Measurements from ENCODE around the gene NTM.

The NTM gene

GRCh38 chr11:131696690-131697089 is 326.3 kb downstream of the NTM start:
- DNase-seq, result no peak

GRCh38 chr11:131703311-131703710 is 332.9 kb downstream of the NTM start:
- no peak for DNase-seq

- DNase-seq, result no peak
These were observed 334.3 kb downstream of the NTM start for GRCh38 chr11:131704682-131705081.

GRCh38 chr11:131710511-131710910 is 340.1 kb downstream of the NTM start:
- DNase-seq, result no peak

- no peak for DNase-seq
These were observed 342.5 kb downstream of the NTM start for GRCh38 chr11:131712897-131713296.

- DNase-seq, result no peak
These were observed 343.2 kb downstream of the NTM start for GRCh38 chr11:131713529-131714134.

- no peak for DNase-seq
These were observed 347.2 kb downstream of the NTM start for GRCh38 chr11:131717616-131718015.

GRCh38 chr11:131723088-131723487 is 352.7 kb downstream of the NTM start:
- no peak for DNase-seq

- no peak for DNase-seq
These were observed 354.1 kb downstream of the NTM start for GRCh38 chr11:131724436-131724975.

GRCh38 chr11:131734871-131735270 is 364.5 kb downstream of the NTM start:
- no peak for DNase-seq

- no peak for DNase-seq
These were observed 366.9 kb downstream of the NTM start for GRCh38 chr11:131737357-131737756.

- DNase-seq, result no peak
These were observed 368.9 kb downstream of the NTM start for GRCh38 chr11:131739243-131739882.

- no peak for DNase-seq
These were observed 374.4 kb downstream of the NTM start for GRCh38 chr11:131744847-131745246.

- DNase-seq, result no peak
These were observed 375.0 kb downstream of the NTM start for GRCh38 chr11:131745405-131745804.

GRCh38 chr11:131746201-131746600 is 375.8 kb downstream of the NTM start:
- DNase-seq, result no peak

- DNase-seq, result peak in 54 of 58 donors; percentile 11 to 84 (median 52)
These were observed 378.0 kb downstream of the NTM start for GRCh38 chr11:131748151-131749050.

GRCh38 chr11:131749101-131749500 is 378.7 kb downstream of the NTM start:
- no peak for DNase-seq

GRCh38 chr11:131750152-131750551 is 379.7 kb downstream of the NTM start:
- no peak for DNase-seq

GRCh38 chr11:131750692-131751091 is 380.3 kb downstream of the NTM start:
- DNase-seq, result no peak

- no peak for DNase-seq
These were observed 384.3 kb downstream of the NTM start for GRCh38 chr11:131754671-131755070.

- no peak for DNase-seq
These were observed 386.2 kb downstream of the NTM start for GRCh38 chr11:131756479-131757110.

- DNase-seq, result no peak
These were observed 388.3 kb downstream of the NTM start for GRCh38 chr11:131758726-131759125.
